Activated naive CD4-positive, alpha-beta T cell treated with anti-CD3 and anti-CD28 coated beads, Interleukin-2, amount 10 ng/mL, durations not matched to agents 7 days and 5 days (primary cell): ENCODE measurements around the gene TAS2R10.
"Not testable (repeated sequence)": the region's sequence is repeated elsewhere in the genome, so short reads cannot be mapped to it uniquely, and the experiment has no call there.

Source experiments
- CTCF ChIA-PET: fragments of 350-600 bp; sonication (Branson Sonifier 250); formaldehyde crosslinking; loops from one replicate; lab custom pipeline; 2021; ENCODE audit warnings: antibody characterized with exemption; lab: Charles Lee
- DNase-seq: peaks from one replicate; pipeline ENCODE4 v3.0.0-alpha.2; 2020
- H3K27ac Mint-ChIP-seq: one replicate; pipeline ENCODE4 v1.8.0; 2021; ENCODE audit warnings: mild to moderate bottlenecking, moderate library complexity, mixed read lengths
- H3K27me3 Mint-ChIP-seq: one replicate; pipeline ENCODE4 v1.8.0; 2021; ENCODE audit warnings: mild to moderate bottlenecking, mixed read lengths
- H3K36me3 Mint-ChIP-seq: one replicate; pipeline ENCODE4 v1.8.0; 2021; ENCODE audit warnings: mixed read lengths
- H3K4me1 Mint-ChIP-seq: one replicate; pipeline ENCODE4 v1.8.0; 2021; ENCODE audit warnings: mixed read lengths
- H3K4me3 Mint-ChIP-seq: one replicate; pipeline ENCODE4 v1.8.0; 2021; ENCODE audit warnings: mild to moderate bottlenecking, moderate library complexity, mixed read lengths
- H3K9me3 Mint-ChIP-seq: one replicate; pipeline ENCODE4 v1.8.0; 2021; ENCODE audit warnings: mixed read lengths

Gene TAS2R10

DNA sequence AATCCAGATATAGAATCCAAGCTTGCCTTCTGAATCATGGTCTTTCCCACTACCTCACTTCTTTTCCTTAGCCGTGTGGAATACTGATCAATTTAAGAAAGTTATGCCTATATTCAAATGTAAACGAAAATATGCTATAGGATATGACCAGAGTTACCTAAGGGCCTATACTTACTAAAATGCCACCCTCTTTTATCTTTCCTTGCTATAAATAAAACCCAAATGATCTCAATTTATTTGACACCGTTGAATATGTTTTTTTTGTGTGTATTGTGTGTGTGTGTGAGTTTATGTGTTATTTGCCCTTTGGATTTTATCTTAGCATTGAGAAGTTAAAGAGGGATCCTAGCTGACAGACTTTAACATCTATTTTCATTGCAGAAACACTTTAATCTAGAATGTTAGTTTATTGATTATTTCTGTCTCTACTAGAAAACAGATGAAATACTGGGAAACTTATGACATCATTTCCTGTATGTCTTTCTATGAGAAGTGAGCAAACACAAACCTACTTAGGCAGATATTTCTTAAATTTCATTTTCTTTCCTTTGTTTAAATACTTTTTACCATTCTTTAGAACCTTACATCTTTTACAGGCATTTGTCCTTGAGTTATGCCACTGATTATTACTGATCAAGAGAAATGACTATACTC lies 14.1 kb downstream of the TAS2R10 start:
- H3K27ac Mint-ChIP-seq, result no peak overlapping the region
- H3K9me3 Mint-ChIP-seq, result no peaks in the 10 kb centered on the region
- H3K4me1 Mint-ChIP-seq, result no peaks in the 10 kb centered on the region
- no peaks in the 10 kb centered on the region for H3K36me3 Mint-ChIP-seq
- CTCF ChIA-PET, result no interaction called here
- H3K4me3 Mint-ChIP-seq, result no peak overlapping the region
- H3K27me3 Mint-ChIP-seq, result peaks cover 9% of the 10 kb centered on the region
- DNase-seq, result no peak

- CTCF ChIA-PET, result no interaction called here
- H3K36me3 Mint-ChIP-seq, result no peaks in the 10 kb centered on the region
These were observed 16.1 kb downstream of the TAS2R10 start, which contains the start of gene TAS2R9 for GRCh38 chr12:10810068-10810467. TSS of gene TAS2R9 (minus strand) at chr12:10810168. CDS start at chr12:10810075, 93 bp downstream.

GRCh38 chr12:10807186-10807585 lies 19.0 kb downstream of the TAS2R10 start, which contains the start of gene TAS2R8:
TSS of gene TAS2R8 (minus strand) at chr12:10807286. CDS start at chr12:10806980, 306 bp downstream.
- Mint-ChIP-seq H3K4me1 (no peaks in the 10 kb centered on the region), H3K4me3 (no peak within 1 kb of the TSS), H3K36me3 (no peaks in the 10 kb centered on the region), H3K27me3 (no peaks in the 10 kb centered on the region), H3K27ac (no peak within 1 kb of the TSS), H3K9me3 (no peaks in the 10 kb centered on the region)
- CTCF ChIA-PET, result no interaction called here
- no peak for DNase-seq

More at GRCh38 chr12:10810068-10810467, 16.1 kb downstream of the TAS2R10 start, which contains the start of gene TAS2R9:
- no peak for DNase-seq
- Mint-ChIP-seq H3K9me3 (no peaks in the 10 kb centered on the region), H3K4me1 (no peaks in the 10 kb centered on the region), H3K27me3 (no peaks in the 10 kb centered on the region), H3K27ac (no peak within 1 kb of the TSS), H3K4me3 (no peak within 1 kb of the TSS)

DNA sequence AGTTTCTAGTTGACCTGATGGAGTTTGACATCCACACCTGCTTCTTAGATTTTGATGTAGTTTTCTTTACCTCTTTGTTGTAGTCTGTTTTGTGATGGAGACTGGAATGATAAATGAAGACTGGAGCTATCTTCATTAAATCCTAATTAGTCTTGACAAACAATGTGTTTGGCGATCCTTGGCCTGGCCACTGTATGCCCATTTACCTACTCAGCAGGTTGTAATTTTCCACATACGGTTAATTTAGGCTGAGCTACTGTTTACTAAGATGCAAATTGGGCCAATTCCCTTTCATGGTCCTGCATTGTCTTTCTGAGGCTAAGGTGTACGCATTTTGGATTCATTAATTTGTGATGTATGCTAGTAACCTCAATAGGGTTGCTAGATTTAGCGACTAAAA lies 23.6 kb downstream of the TAS2R10 start, which contains the start of gene TAS2R7:
TAS2R7 (minus strand) TSS at position 41 of the 400 bp plus-strand sequence. CDS start 57 bp downstream, outside the sequence.
- Mint-ChIP-seq H3K9me3 (no peaks in the 10 kb centered on the region), H3K27me3 (peaks cover 7% of the 10 kb centered on the region), H3K4me1 (no peaks in the 10 kb centered on the region), H3K27ac (no peak within 1 kb of the TSS), H3K4me3 (no peak within 1 kb of the TSS), H3K36me3 (no peaks in the 10 kb centered on the region)
- CTCF ChIA-PET, result no interaction called here
- DNase-seq, result no peak

DNA sequence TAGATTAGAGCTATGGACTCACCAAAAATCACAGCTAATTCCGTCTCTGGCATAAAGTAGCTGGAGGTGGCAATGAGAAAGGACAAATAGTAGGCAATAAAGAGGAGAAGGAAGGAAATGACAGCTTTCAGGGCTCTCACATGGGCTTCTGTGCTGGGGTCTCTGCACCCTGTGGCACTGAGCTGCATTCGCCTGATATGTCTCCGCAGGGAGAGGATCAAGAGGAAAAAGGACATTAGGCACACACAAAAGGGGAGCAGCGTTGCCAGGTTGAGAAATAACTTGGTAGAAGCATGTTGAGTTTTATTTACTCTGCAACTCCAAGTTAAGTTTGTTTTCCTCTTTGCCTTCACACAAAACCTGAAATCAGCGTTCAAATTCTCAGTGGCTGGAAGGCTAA lies 24.4 kb downstream of the TAS2R10 start:
- Mint-ChIP-seq H3K27me3 (peaks cover 7% of the 10 kb centered on the region), H3K36me3 (no peaks in the 10 kb centered on the region), H3K9me3 (no peaks in the 10 kb centered on the region), H3K4me1 (no peaks in the 10 kb centered on the region), H3K4me3 (no peak overlapping the region), H3K27ac (no peak overlapping the region)
- DNase-seq, result no peak
- CTCF ChIA-PET, result no interaction called here

- peaks cover 3% of the 10 kb centered on the region for H3K27me3 Mint-ChIP-seq
- H3K36me3 Mint-ChIP-seq, result no peaks in the 10 kb centered on the region
- DNase-seq, result no peak
- no peaks in the 10 kb centered on the region for H3K9me3 Mint-ChIP-seq
- no peak overlapping the region for H3K4me3 Mint-ChIP-seq
- H3K4me1 Mint-ChIP-seq, result no peaks in the 10 kb centered on the region
- H3K27ac Mint-ChIP-seq, result no peak overlapping the region
- CTCF ChIA-PET, result no interaction called here
These were observed 31.9 kb downstream of the TAS2R10 start for GRCh38 chr12:10794222-10794621.

DNA sequence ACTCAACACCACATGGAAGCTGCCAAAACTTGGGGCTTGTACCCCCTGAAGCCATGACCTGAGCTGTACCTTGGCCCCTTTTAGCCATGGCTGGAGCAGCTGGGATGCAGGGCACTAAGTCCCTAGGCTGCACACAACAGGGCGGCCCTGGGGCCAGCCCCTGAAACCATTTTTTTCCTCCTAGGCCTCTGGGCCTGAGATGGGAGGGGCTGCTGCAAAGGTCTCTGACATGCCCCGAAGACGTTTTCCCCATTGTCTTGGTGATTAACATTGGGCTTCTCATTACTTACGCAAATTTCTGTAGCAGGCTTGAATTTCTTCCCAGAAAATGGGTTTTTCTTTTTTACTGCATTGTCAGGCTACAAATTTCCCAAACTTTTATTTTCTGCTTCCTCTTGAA lies 34.4 kb downstream of the TAS2R10 start:
- H3K4me1 Mint-ChIP-seq, H3K27ac Mint-ChIP-seq, H3K36me3 Mint-ChIP-seq, H3K9me3 Mint-ChIP-seq, H3K4me3 Mint-ChIP-seq, DNase-seq, H3K27me3 Mint-ChIP-seq, CTCF ChIA-PET: not testable (repeated sequence)

DNA sequence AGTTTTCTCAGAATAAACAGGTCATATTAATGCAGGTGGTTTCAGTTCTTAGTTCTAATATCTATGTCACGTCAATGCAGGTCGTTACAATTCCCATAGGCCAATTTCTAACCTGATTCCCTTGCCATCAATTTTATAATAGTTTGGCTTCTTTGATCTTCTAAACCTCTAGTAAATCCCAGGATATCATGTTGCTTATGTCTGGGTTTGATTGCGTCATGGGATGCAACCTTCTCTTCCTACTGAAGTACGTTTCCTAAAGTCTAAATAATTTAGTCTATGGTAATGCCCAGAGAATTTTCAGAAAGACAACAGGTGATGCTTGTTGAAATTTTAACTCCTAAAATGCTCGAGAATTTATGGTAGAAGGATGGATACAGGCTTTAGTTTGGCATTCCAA lies 42.9 kb downstream of the TAS2R10 start:
- Mint-ChIP-seq H3K4me3 (no peak overlapping the region), H3K27me3 (peaks cover 9% of the 10 kb centered on the region), H3K4me1 (no peaks in the 10 kb centered on the region), H3K36me3 (no peaks in the 10 kb centered on the region), H3K27ac (no peak overlapping the region), H3K9me3 (no peaks in the 10 kb centered on the region)
- DNase-seq, result no peak
- CTCF ChIA-PET, result interaction anchor here (1.2 kb wide), 1 partner anchor 12 kb away, joined by 4 read pairs; no protein-coding TSS in a partner anchor

DNA sequence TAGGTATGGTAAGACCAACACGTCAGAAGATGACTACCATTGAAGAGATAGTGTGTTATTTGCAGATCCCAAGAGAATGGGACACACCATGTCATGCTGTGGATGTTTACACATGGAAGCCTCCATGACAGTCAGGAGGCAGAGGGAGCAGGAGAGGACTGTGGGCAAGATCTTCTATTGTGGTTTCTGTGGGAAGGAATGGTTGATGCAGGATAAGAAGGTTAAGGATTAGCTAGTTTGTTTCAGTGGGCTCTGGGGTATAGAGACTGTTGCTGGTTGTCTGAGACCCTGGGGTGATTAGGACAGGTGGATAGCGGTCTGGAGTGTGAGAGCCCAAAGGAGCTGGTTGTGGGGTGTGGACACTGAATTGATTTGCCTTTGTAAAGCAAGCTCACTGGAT lies 47.1 kb downstream of the TAS2R10 start:
- no peak overlapping the region for H3K27ac Mint-ChIP-seq
- no peaks in the 10 kb centered on the region for H3K9me3 Mint-ChIP-seq
- H3K27me3 Mint-ChIP-seq, result peaks cover 11% of the 10 kb centered on the region
- no peaks in the 10 kb centered on the region for H3K36me3 Mint-ChIP-seq
- H3K4me3 Mint-ChIP-seq, result no peak overlapping the region
- no peaks in the 10 kb centered on the region for H3K4me1 Mint-ChIP-seq
- CTCF ChIA-PET, result interaction anchor here (0.7 to 2.1 kb wide), 3 partner anchors 8 to 709 kb away, joined by 3 to 6 read pairs (median 6); no protein-coding TSS in a partner anchor
- DNase-seq, result no peak
